Duodenal mucosa (tissue), 2 donors: ENCODE data around the gene CADPS2.
"Not testable (repeated sequence)": the region's sequence is repeated elsewhere in the genome, so short reads cannot be mapped to it uniquely, and the experiment has no call there.

Source experiments
- H3K27ac ChIP-seq: one replicate; pipeline ENCODE4 v1.7.0; 2013; ENCODE audit warnings: low read depth, low read length
- H3K27me3 ChIP-seq, 2 donors: one replicate each; pipeline ENCODE4 v1.7.0; 2013; ENCODE audit warnings: low read length in 2 of 2, control low read depth in 1 of 2; ENCODE audit not compliant: insufficient read depth in 2 of 2, control insufficient read depth in 1 of 2
- H3K36me3 ChIP-seq, 2 donors: one replicate each; pipeline ENCODE4 v1.7.0; 2013; ENCODE audit warnings: low read length in 2 of 2, control low read depth in 1 of 2; ENCODE audit not compliant: insufficient read depth in 2 of 2, control insufficient read depth in 1 of 2
- H3K4me1 ChIP-seq, 2 donors: one replicate each; pipeline ENCODE4 v1.7.0; 2013; ENCODE audit warnings: low read length in 2 of 2, control low read depth in 1 of 2; ENCODE audit not compliant: insufficient read depth in 2 of 2, control insufficient read depth in 1 of 2
- H3K4me3 ChIP-seq, 2 donors: one replicate each; pipeline ENCODE4 v1.7.0; 2013; ENCODE audit warnings: low read length in 2 of 2, low read depth in 1 of 2
- H3K9ac ChIP-seq, 2 donors: one replicate each; pipeline ENCODE4 v1.7.0; 2013; ENCODE audit warnings: low read length in 2 of 2, low read depth in 1 of 2
- H3K9me3 ChIP-seq, 2 donors: one replicate each; pipeline ENCODE4 v1.7.0; 2013; ENCODE audit warnings: low read length in 2 of 2, control low read depth in 1 of 2; ENCODE audit not compliant: control insufficient read depth in 1 of 2

CADPS2 gene

DNA sequence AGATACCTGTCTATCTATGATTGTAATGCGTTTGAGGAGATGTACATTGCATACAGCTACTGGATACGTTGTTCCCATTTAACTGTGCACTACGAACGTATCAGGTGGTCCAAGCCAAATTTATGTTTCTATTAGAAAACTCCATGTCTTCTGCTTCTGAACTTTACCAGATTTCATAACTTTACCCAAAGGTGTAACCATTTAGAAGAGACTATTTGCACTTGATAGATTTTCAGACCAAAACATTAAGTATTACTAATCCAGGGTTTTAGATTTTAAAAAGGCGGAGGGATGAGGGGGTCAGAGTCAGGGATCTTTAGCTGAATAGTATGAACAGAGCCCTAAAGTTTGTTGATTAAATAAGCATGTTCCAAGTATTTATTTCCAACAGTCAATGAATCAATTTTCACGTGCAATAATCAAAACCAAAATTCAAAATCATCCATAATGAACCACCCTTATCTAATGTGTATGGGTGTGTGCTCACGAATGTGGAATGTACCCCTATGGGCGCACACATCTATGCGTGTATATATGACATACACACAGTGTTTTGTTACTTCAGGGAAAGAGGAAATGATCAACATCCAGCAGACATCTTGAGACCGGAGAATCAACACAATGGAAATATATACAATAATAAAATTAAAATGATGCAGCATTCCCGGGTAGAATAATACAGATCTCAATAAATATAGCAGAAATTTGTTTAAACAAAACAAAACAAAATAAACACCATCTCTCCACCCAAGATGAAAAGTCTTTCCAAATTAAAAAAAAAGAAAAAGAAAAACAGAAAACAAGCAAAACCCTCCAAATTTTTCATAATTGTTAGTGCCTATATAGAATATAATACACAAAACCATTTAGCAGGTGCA lies 585.1 kb downstream of the CADPS2 start:
- Histone ChIP-seq H3K27ac (no peak overlapping the region), H3K9me3 (no peaks in the 10 kb centered on the region), H3K36me3 (no peaks in the 10 kb centered on the region), H3K4me1 (peaks cover 21 to 31% of the 10 kb centered on the region in 2 donors), H3K27me3 (peaks cover 74 to 90% of the 10 kb centered on the region in 2 donors), H3K4me3 (no peak overlapping the region), H3K9ac (no peak overlapping the region)

DNA sequence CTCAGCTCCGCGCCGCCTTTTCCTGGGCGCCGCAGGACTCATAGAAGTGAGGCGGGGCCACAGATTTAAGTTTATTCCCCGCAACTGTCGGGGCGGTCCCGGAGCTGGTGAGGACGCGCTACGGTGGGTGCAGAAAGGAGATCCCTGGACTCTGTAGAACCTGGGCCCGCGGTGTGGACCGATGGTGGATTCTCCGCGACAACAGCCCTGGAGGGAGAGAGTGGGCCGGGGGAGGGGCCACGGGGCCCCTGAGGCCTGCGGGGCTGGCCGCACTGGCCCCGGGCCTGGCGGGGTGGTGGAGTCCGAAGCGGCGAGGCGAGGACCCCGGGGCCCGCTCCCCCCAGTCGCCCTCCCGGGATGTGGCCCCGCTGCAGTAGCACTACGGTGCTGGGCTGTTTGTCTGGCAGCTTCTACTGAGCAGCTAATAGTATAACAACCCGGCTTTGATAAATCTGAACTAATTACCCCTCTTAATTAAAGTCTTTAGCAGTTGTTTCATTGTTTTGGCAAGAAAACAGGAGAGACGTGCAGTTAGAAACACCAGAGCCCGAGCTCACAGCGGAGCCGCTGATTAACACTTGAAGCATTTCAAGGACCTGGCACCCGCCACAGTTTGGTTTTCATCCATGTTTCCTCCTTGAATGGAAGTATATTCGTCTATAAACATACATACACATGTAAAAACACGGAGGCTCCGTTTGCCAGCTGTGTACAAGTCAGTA lies 585.9 kb downstream of the CADPS2 start:
- Histone ChIP-seq H3K9me3 (no peaks in the 10 kb centered on the region), H3K27me3 (peaks cover 66 to 89% of the 10 kb centered on the region in 2 donors), H3K4me3 (peak overlapping the region; percentile 23 to 40), H3K9ac (no peak overlapping the region), H3K27ac (no peak overlapping the region), H3K4me1 (peaks cover 14 to 24% of the 10 kb centered on the region in 2 donors), H3K36me3 (no peaks in the 10 kb centered on the region)

- Histone ChIP-seq H3K36me3 (no peaks in the 10 kb centered on the region), H3K27ac (no peak overlapping the region), H3K9ac (no peak overlapping the region), H3K9me3 (no peaks in the 10 kb centered on the region), H3K27me3 (peaks cover 60 to 85% of the 10 kb centered on the region in 2 donors), H3K4me3 (peak overlapping the region; percentile 23 to 40), H3K4me1 (peaks cover 9 to 18% of the 10 kb centered on the region in 2 donors)
These were observed 586.5 kb downstream of the CADPS2 start for GRCh38 chr7:122299624-122300210.

DNA sequence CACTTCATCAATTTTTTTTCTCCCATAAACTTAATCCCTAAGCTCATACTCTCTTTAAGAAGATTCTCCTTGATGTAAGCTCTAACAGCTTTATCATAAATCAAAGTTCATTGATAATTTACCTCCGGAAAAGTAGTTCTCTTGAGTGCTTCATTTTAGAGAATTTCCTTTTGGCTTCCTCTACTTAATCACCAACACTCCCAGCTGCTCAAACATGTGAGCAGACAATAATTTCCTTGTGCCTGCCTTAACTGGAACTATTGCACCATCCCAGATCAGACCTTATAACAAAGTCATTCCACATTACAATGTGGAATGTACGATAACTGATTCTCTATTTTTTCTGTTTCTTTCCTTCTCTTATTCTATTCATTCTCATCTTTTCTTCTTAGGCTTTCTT lies 587.6 kb downstream of the CADPS2 start:
- H3K36me3 ChIP-seq, result no peaks in the 10 kb centered on the region
- H3K9me3 ChIP-seq, result no peaks in the 10 kb centered on the region
- no peak overlapping the region for H3K9ac ChIP-seq
- peaks cover 51 to 74% of the 10 kb centered on the region in 2 donors for H3K27me3 ChIP-seq
- H3K4me3 ChIP-seq, result no peak overlapping the region
- no peak overlapping the region for H3K27ac ChIP-seq
- peaks cover 4 to 13% of the 10 kb centered on the region in 2 donors for H3K4me1 ChIP-seq

DNA sequence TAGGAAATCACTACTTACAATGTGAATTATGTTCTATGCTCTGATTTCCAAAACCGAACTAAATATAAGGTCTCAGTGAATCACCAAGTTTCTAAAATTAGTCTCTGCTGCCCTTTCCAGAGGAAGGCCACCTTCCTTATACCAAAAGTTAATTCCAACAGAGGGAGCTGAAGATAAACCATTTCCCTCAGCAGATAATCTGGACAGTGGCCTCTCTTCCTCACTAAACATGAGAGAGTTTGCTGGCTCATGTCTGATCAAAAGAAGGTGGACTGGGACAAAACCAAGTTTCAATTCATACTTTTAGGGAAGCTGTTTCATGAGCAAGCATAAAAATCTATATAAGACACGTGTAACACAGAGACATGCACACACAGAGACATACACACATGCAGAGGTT lies 588.1 kb downstream of the CADPS2 start:
- H3K27me3 ChIP-seq, result peaks cover 46 to 70% of the 10 kb centered on the region in 2 donors
- no peak overlapping the region for H3K4me3 ChIP-seq
- no peaks in the 10 kb centered on the region for H3K9me3 ChIP-seq
- H3K9ac ChIP-seq, result no peak overlapping the region
- H3K4me1 ChIP-seq, result peaks cover 4 to 13% of the 10 kb centered on the region in 2 donors
- H3K27ac ChIP-seq, result no peak overlapping the region
- no peaks in the 10 kb centered on the region for H3K36me3 ChIP-seq

DNA sequence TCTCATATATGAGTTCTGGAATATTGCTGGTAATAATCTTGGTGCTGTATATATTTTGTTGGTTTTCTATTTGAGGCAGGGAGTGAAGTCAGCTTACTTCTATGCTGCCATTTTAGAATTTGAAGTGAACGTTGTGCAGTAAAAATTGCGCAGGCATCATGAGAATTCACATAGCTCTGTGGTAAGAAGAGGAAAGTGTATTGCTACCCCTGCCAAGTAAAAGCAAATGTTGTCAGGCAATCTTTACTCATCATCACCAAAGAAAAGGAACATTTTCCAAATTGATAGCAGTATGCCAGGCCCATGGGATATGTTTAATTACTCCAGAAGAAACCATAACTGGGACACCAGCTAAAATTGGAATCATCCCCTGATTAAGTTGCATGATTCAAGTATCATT lies 595.1 kb downstream of the CADPS2 start:
- no peaks in the 10 kb centered on the region for H3K9me3 ChIP-seq
- peaks cover 0 to 8% of the 10 kb centered on the region in 2 donors for H3K27me3 ChIP-seq

DNA sequence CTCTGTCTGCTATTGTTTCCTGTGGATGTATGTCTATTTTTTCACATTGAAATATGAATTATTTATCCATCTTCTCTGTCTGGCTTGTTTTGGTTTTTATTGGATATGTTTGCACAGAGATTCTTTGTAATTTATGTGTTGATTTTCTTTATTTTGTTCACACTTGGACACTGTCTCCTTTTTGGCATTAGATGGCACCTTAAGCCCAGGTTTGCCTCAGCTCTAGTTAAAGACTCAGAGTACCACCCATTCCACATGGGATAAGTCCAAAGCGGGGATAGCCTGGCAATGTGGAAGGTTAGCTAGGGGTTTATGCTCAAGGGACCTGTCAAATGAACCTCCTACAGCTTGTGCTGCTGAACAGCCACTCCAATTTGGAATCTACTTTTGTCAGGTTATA lies 595.8 kb downstream of the CADPS2 start:
- Histone ChIP-seq H3K4me3 (no peak overlapping the region), H3K36me3 (no peaks in the 10 kb centered on the region), H3K9me3 (no peaks in the 10 kb centered on the region), H3K9ac (no peak overlapping the region), H3K27ac (no peak overlapping the region), H3K4me1 (no peaks in the 10 kb centered on the region), H3K27me3 (peaks cover 0 to 3% of the 10 kb centered on the region in 2 donors)

More for the DNA sequence above, 595.1 kb downstream of the CADPS2 start:
- H3K4me1 ChIP-seq, result no peaks in the 10 kb centered on the region
- H3K36me3 ChIP-seq, result no peaks in the 10 kb centered on the region
- no peak overlapping the region for H3K4me3 ChIP-seq
- H3K27ac ChIP-seq, result no peak overlapping the region
- no peak overlapping the region for H3K9ac ChIP-seq

DNA sequence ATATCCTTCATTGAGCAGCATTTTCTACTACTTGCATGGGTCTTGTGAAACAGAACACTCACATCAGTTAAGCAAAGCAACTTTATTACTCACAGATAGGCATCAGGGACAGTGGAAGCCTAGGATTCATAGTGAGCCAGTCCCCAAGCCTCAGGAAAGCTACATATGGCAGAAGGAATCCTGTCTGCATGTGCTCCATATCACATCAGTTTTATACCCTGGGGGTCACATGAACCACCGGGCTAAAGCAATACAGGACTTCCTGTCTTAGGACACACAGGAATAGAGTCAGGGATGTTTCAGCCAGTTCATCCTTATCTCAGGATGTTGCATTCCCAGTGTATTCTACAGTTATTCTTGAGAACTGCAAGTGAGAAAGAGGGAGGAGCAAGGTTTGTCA lies 596.8 kb downstream of the CADPS2 start:
- Histone ChIP-seq H3K9me3 (no peaks in the 10 kb centered on the region), H3K4me1 (no peaks in the 10 kb centered on the region), H3K36me3 (no peaks in the 10 kb centered on the region), H3K9ac (no peak overlapping the region), H3K27me3 (no peaks in the 10 kb centered on the region), H3K27ac (no peak overlapping the region), H3K4me3 (no peak overlapping the region)

- not testable (repeated sequence) for H3K4me1 ChIP-seq, H3K27me3 ChIP-seq, H3K9ac ChIP-seq, H3K4me3 ChIP-seq, H3K9me3 ChIP-seq, H3K27ac ChIP-seq, H3K36me3 ChIP-seq
These were observed 601.7 kb downstream of the CADPS2 start for GRCh38 chr7:122284608-122285007.

- Histone ChIP-seq H3K4me3 (no peak overlapping the region), H3K27me3 (no peaks in the 10 kb centered on the region), H3K9ac (no peak overlapping the region), H3K27ac (no peak overlapping the region), H3K4me1 (no peaks in the 10 kb centered on the region), H3K9me3 (no peaks in the 10 kb centered on the region), H3K36me3 (no peaks in the 10 kb centered on the region)
These were observed 613.1 kb downstream of the CADPS2 start for GRCh38 chr7:122273117-122273516.
